K562 treated with DMSO at 1 percent for 4 hours (cell line): Measurements from ENCODE around the gene LCE1F. TPM values are rescaled to one million over a fixed set of nuclear protein-coding genes. Genes with fewer than 3 reads are reported as not detected.

ENCODE experiments used
- total RNA-seq: library from RNA; unstranded; fragments of 300-600 nt; gene quantifications from 2 replicates; pipeline ENCODE4 v1.2.3, GENCODE V29; 2022; ENCODE audit not compliant: insufficient read depth

The LCE1F gene, protein sequence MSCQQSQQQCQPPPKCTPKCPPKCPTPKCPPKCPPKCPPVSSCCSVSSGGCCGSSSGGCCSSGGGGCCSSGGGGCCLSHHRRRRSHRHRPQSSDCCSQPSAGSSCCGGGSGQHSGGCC
- not detected in 2 replicates for total RNA-seq

DNA sequence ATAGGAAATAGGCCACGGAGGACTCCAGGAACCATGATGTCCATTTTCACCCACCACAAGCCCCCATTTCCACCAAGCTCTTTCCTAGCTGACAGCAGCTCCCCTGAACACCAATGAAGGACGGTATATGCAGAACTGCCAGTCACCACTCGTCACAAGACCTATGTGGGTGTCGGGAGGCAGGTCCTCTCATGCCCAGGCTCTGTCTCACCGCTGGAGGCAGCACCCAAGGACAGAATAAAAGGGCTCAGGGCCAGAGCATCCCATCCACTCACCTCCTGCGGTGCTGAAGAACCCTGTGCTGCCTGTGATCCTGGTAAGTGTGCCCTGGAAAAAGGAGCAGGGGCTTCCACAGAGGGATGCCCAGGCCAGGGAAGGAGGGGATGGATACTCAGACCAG lies at the start of gene LCE1F:
Gene LCE1F, plus strand, starts transcription at position 266 of the 400 bp plus-strand sequence. CDS start 1,232 bp downstream, outside the sequence.

DNA sequence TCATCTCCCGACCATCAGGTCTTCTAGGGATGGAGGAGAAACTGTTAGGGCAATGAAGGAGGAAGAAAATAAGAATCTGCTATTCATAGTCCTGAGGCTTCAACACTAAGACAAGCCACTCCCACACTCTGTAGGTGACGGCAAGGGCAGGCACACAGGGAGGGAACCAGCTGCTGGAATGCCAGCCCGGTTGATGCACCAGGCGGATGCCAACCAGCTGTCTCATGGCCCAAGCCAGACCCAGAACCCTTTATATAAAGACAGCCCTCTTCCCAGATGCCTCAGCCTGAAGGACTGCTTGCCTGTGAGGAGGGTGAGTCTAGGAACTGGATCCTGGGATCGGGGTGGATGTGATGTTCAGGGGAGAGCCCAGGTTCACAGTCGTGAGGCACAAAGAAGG lies 17.2 kb upstream of the LCE1F start, which contains the start of gene KPRP:
Gene KPRP, plus strand, starts transcription at position 279 of the 400 bp plus-strand sequence. CDS start 1,564 bp downstream, outside the sequence.

DNA sequence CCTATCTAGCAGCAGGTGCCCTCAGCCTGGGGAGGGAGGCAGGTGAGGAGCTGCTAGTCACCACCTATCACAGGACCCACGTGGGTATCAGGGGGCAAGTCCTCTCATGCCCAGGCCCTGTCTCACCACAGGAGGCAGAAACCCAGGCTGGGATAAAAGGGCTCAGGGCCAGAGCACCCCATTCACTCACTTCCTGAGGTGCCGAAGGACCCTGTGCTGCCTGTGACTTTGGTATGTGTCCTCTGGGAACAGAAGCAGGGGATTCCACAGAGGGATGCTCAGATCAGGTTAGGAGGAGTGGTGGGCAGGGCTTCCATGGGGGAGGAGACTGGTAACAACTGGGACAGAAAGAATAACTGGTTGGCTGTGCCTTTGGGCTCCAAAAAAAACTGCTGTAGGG lies 11.1 kb downstream of the LCE1F start, which contains the start of gene LCE1E:
Gene LCE1E, plus strand, starts transcription at position 181 of the 400 bp plus-strand sequence. CDS start 1,043 bp downstream, outside the sequence.

DNA sequence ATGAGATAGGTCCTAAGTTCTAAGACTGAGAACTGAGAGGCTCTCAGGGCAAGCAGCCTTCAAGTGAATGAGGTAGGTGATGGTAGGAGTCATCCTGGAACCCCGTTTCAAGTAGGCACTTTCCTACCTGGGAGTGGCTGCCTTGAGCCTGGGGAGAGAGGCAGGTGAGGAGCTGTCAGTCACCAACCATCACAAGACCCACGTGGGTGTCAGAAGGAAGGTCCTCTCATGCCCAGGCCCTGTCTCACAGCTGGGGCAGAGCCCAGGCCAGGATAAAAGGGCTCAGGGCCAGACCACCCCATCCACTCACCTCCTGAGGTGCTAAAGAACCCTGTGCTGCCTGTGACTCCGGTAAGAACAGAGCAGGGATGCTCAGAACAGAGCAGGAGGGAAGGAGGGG lies 21.5 kb downstream of the LCE1F start, which contains the start of gene LCE1D:
Gene LCE1D, plus strand, starts transcription at position 301 of the 400 bp plus-strand sequence. CDS start 1,074 bp downstream, outside the sequence.

DNA sequence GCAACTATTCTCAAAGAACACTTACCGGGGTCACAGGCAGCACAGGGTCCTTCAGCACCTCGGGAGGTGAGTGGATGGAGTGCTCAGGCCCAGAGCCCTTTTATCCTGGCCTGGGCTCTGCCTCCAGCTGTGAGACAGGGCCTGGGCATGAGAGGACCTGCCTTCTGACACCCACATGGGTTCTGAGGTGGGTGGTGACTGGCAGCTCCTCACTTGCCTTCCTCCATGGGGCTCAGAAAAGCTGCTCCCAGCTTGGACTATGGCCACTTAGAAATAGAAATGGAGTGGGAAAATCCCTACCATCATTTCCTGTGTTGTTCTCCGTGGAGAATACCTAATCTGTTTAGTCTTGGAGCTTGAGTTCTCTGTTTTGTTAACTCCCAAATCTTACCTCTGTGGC lies 31.6 kb downstream of the LCE1F start, which contains the start of gene LCE1C:
Gene LCE1C, minus strand, starts transcription at position 76 of the 400 bp plus-strand sequence. CDS start 1,173 bp downstream, outside the sequence.

DNA sequence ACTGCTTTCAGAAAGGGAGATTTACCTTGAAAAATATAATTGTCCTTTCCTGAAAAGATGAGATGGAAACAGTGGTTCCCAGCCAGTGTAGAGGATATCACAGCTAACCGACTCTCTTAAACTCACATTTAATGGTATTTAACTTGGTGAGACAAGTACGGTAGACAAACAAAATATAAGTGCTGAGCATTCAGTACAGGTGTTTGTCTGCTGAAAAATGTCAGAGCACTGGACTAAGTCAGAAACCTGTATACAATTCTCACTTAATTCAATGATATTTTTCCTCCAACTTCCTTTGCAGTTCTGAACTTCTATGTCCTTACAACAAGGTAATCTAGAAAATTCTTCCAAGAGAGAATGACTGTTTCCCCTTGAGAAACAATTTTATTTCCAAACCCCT lies 36.7 kb downstream of the LCE1F start, which contains the start of gene LCE1B:
Gene LCE1B, plus strand, starts transcription at position 301 of the 400 bp plus-strand sequence. CDS start 476 bp downstream, outside the sequence.

Other genes starting within 250 kb of the LCE1F start
- gene LCE3E, start 208.4 kb upstream of the LCE1F start, total RNA-seq: not detected in 2 replicates
- gene LCE3D, start 194.6 kb upstream of the LCE1F start, total RNA-seq: not detected in 2 replicates
- not detected in 2 replicates for gene LCE3C, start 174.9 kb upstream of the LCE1F start, total RNA-seq
- gene LCE3B, start 161.3 kb upstream of the LCE1F start, total RNA-seq: not detected in 2 replicates
- gene LCE3A, start 152.0 kb upstream of the LCE1F start, total RNA-seq: not detected in 2 replicates
- not detected in 2 replicates for gene LCE2D, start 111.8 kb upstream of the LCE1F start, total RNA-seq
- gene LCE2C, start 99.9 kb upstream of the LCE1F start, total RNA-seq: not detected in 2 replicates
- gene LCE2B, start 89.0 kb upstream of the LCE1F start, total RNA-seq: not detected in 2 replicates
- gene LCE2A, start 76.8 kb upstream of the LCE1F start, total RNA-seq: not detected in 2 replicates
- not detected in 2 replicates for gene LCE4A, start 67.0 kb upstream of the LCE1F start, total RNA-seq
- gene KPRP, start 17.1 kb upstream of the LCE1F start, total RNA-seq: not detected in 2 replicates
- gene LCE1E, start 11.1 kb downstream of the LCE1F start, total RNA-seq: not detected in 2 replicates
- gene LCE1D, start 21.6 kb downstream of the LCE1F start, total RNA-seq: not detected in 2 replicates
- not detected in 2 replicates for gene LCE1C, start 31.5 kb downstream of the LCE1F start, total RNA-seq
- gene LCE1B, start 36.8 kb downstream of the LCE1F start, total RNA-seq: not detected in 2 replicates
- not detected in 2 replicates for gene LCE1A, start 52.3 kb downstream of the LCE1F start, total RNA-seq
- gene LCE6A, start 67.7 kb downstream of the LCE1F start, total RNA-seq: not detected in 2 replicates
- gene LCE7A, start 84.9 kb downstream of the LCE1F start, total RNA-seq: not detected in 2 replicates
- gene SMCP, start 103.2 kb downstream of the LCE1F start, total RNA-seq: not detected in 2 replicates
- gene IVL, start 133.4 kb downstream of the LCE1F start, total RNA-seq: not detected in 2 replicates
- gene SPRR5, start 172.1 kb downstream of the LCE1F start, total RNA-seq: not detected in 2 replicates
- gene SPRR4, start 195.5 kb downstream of the LCE1F start, total RNA-seq: not detected in 2 replicates
- not detected in 2 replicates for gene SPRR1A, start 208.9 kb downstream of the LCE1F start, total RNA-seq
- gene SPRR3, start 226.6 kb downstream of the LCE1F start, total RNA-seq: not detected in 2 replicates